Effector memory CD8-positive, alpha-beta T cell (primary cell): ENCODE results near the gene AFMID.
"Not testable (repeated sequence)": the region's sequence is repeated elsewhere in the genome, so short reads cannot be mapped to it uniquely, and the experiment has no call there.

Experiments
- ATAC-seq: fragments of 150-1000 bp; cut with Tn5 transposase; replicated peaks from 2 replicates; pipeline ENCODE4 v1.10.0; 2021; ENCODE audit warnings: mild to moderate bottlenecking, moderate library complexity
- DNase-seq, 3 experiments: peaks; one replicate each; pipeline ENCODE4 v3.0.0; 2021
- H3K27ac Mint-ChIP-seq, 2 donors: one replicate each; pipeline ENCODE4 v1.8.0; 2022; ENCODE audit warnings: mild to moderate bottlenecking in 2 of 2, mixed read lengths in 2 of 2, moderate library complexity in 2 of 2
- H3K27me3 Mint-ChIP-seq, 2 donors: one replicate each; pipeline ENCODE4 v1.8.0; 2022; ENCODE audit warnings: mixed read lengths in 2 of 2
- H3K36me3 Mint-ChIP-seq: one replicate; pipeline ENCODE4 v1.8.0; 2022; ENCODE audit warnings: mild to moderate bottlenecking, moderate library complexity, mixed read lengths; ENCODE audit not compliant: insufficient read depth
- H3K4me1 Mint-ChIP-seq, 2 donors: one replicate each; pipeline ENCODE4 v1.8.0; 2022; ENCODE audit warnings: low read depth in 2 of 2, mixed read lengths in 2 of 2
- H3K4me3 Mint-ChIP-seq, 2 donors: one replicate each; pipeline ENCODE4 v1.8.0; 2022; ENCODE audit warnings: mild to moderate bottlenecking in 2 of 2, mixed read lengths in 2 of 2, moderate library complexity in 2 of 2
- H3K9me3 Mint-ChIP-seq, 2 donors: one replicate each; pipeline ENCODE4 v1.8.0; 2022; ENCODE audit warnings: mixed read lengths in 2 of 2

AFMID gene

DNA sequence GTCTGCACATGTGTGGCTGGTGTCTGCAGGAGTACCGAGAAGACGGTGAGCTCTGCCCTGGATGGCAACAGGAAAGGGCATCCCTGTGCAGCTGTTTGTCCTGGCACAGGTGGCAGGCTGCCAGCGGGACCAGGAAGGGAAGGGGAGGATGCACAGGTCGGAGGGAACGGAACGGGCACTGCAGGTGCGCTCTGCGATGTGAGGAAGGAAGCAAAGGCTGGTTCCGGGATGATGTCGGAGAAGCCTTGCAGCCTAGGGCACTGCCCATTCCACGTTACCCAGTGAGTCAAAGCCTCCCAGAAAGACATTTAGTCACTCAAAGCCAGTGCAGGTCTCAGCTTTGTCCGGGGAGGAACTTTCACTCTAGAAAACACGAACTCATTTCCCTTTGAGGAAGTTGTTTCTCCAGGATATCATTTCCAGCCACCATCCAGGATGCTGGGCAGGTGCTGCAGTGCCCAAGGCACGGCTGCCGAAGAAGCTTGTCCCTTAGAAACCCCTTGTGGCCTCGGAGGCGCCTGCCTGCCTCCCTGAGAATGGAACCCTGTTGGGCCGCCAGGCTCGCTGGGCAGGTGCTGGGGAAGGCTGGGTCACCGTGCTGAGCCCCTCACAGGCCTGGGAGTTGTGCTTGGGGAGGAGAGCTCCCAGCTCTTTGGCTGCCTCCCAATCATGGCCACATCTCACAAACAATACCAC is 39.7 kb downstream of the AFMID start:
- H3K27me3 Mint-ChIP-seq, result peaks cover 12 to 35% of the 10 kb centered on the region in 2 donors
- no peak overlapping the region for H3K4me3 Mint-ChIP-seq
- no peak for ATAC-seq

GRCh38 chr17:78227455-78227916 is 40.3 kb downstream of the AFMID start:
- H3K36me3 Mint-ChIP-seq, result no peaks in the 10 kb centered on the region
- H3K27me3 Mint-ChIP-seq, result peaks cover 18 to 41% of the 10 kb centered on the region in 2 donors
- no peak overlapping the region for H3K27ac Mint-ChIP-seq
- peaks cover 0 to 5% of the 10 kb centered on the region in 2 donors for H3K4me1 Mint-ChIP-seq
- DNase-seq, result no peak
- H3K4me3 Mint-ChIP-seq, result no peak overlapping the region
- ATAC-seq, result no peak
- no peaks in the 10 kb centered on the region for H3K9me3 Mint-ChIP-seq

More for the DNA sequence above, 39.7 kb downstream of the AFMID start:
- H3K36me3 Mint-ChIP-seq, result no peaks in the 10 kb centered on the region
- no peak overlapping the region for H3K27ac Mint-ChIP-seq
- no peaks in the 10 kb centered on the region for H3K9me3 Mint-ChIP-seq
- DNase-seq, result no peak
- H3K4me1 Mint-ChIP-seq, result peaks cover 0 to 2% of the 10 kb centered on the region in 2 donors

DNA sequence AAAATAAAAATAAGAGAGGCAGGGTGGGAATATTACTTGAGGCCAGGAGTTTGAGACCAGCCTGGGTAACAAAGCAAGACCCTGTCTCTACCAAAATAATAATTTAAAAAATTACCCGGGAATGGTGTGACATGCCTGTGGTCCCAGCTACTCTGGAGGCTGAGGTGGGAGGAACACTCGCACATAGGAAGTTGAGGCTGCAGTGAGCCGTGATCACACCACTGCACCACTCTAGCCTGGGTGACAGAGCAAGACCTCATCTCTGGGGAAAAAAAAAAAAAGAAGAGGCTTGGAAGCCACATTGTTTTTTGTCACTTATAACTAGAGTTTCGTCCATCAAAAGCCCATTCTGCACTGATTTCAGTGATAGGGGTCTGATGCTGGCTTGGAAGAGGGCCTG is 41.0 kb downstream of the AFMID start:
- Mint-ChIP-seq H3K27ac (no peak overlapping the region), H3K4me1 (peaks cover 0 to 5% of the 10 kb centered on the region in 2 donors), H3K4me3 (no peak overlapping the region), H3K27me3 (peaks cover 25 to 48% of the 10 kb centered on the region in 2 donors), H3K36me3 (no peaks in the 10 kb centered on the region), H3K9me3 (no peaks in the 10 kb centered on the region)
- DNase-seq (no peak), ATAC-seq (no peak)

- Mint-ChIP-seq H3K27ac (no peak overlapping the region), H3K9me3 (no peaks in the 10 kb centered on the region), H3K4me1 (peaks cover 0 to 5% of the 10 kb centered on the region in 2 donors), H3K27me3 (peaks cover 31 to 69% of the 10 kb centered on the region in 2 donors), H3K4me3 (no peak overlapping the region), H3K36me3 (peaks cover 3% of the 10 kb centered on the region)
- peak; percentile 41 for ATAC-seq
- DNase-seq, result no peak
These were observed 43.2 kb downstream of the AFMID start for GRCh38 chr17:78230252-78230962.

DNA sequence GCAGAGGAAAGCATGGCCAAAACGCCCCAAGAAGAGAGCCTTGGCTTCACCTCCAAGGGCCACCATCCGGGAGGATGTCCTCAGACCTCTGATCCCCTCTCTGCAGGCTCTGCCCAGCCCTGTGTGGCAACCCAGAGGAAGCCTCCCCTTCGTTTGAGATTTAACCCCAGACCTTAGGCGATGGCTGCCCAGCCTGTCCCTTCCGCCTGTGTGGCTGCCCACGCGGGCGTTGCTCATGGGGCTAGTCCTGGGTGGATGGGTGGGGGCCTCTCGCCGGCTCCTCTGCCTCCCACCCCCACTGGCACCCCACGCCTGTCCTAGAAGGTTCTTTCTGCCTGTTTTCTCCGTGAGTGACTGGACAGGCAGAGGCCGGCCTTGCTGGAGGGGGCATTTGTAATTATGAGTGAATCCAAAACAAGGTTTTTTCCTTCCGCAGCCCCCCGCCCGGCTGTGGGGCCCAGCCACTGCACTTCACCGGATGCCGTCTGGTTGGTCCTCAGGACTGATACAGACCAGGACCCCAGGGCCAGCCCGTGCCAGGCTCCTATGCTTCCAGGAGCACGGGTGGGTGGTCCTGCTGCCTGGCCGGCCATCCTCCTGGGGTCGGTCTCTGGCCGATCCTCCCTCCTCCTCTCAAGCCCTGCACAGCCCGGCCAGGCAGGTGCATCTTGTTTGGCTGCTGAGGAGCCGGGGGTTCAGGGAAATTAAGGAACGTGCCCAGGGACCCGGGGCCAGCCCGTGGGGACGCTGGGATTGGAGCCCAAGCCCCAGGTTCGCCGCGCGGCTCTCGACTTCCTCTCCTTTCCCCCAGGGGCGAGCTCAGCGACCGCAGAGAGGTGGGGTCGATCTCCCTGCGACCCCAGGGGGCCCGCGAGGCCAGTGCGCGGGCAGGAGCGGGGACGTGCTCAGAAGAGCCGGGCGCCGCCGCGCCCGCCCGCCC is 44.1 kb downstream of the AFMID start, which contains the start of gene TMEM235:
Gene TMEM235, plus strand, starts transcription at position 636 of the 940 bp plus-strand sequence. CDS start 393 bp downstream, outside the sequence.
- ATAC-seq (no peak), DNase-seq (no peak)
- Mint-ChIP-seq H3K36me3 (peaks cover 3% of the 10 kb centered on the region), H3K9me3 (no peaks in the 10 kb centered on the region), H3K27ac (no peak within 1 kb of the TSS), H3K4me1 (peaks cover 0 to 5% of the 10 kb centered on the region in 2 donors), H3K4me3 (peak within 1 kb of the TSS; percentile 29 to 54), H3K27me3 (peaks cover 31 to 69% of the 10 kb centered on the region in 2 donors)

- ATAC-seq (peak; percentile 70), DNase-seq (no peak)
- Mint-ChIP-seq H3K4me1 (peaks cover 0 to 5% of the 10 kb centered on the region in 2 donors), H3K9me3 (no peaks in the 10 kb centered on the region), H3K27ac (no peak overlapping the region), H3K4me3 (peak overlapping the region; percentile 29 to 54), H3K36me3 (peaks cover 3% of the 10 kb centered on the region), H3K27me3 (peaks cover 31 to 69% of the 10 kb centered on the region in 2 donors)
These were observed 45.1 kb downstream of the AFMID start for GRCh38 chr17:78231991-78232858.

GRCh38 chr17:78232859-78233173 is 45.7 kb downstream of the AFMID start:
- Mint-ChIP-seq H3K9me3 (no peaks in the 10 kb centered on the region), H3K36me3 (peaks cover 3% of the 10 kb centered on the region), H3K27ac (no peak overlapping the region), H3K4me3 (no peak overlapping the region), H3K27me3 (peaks cover 31 to 64% of the 10 kb centered on the region in 2 donors), H3K4me1 (peaks cover 0 to 5% of the 10 kb centered on the region in 2 donors)
- DNase-seq (no peak), ATAC-seq (no peak)

GRCh38 chr17:78233678-78234077 is 46.5 kb downstream of the AFMID start:
- H3K4me3 Mint-ChIP-seq, result no peak overlapping the region
- no peak overlapping the region for H3K27ac Mint-ChIP-seq
- no peaks in the 10 kb centered on the region for H3K9me3 Mint-ChIP-seq
- peaks cover 3% of the 10 kb centered on the region for H3K36me3 Mint-ChIP-seq
- ATAC-seq, result no peak
- DNase-seq, result no peak
- peaks cover 31 to 59% of the 10 kb centered on the region in 2 donors for H3K27me3 Mint-ChIP-seq
- H3K4me1 Mint-ChIP-seq, result peaks cover 0 to 5% of the 10 kb centered on the region in 2 donors

GRCh38 chr17:78234261-78234865 is 47.2 kb downstream of the AFMID start:
- peaks cover 0 to 5% of the 10 kb centered on the region in 2 donors for H3K4me1 Mint-ChIP-seq
- no peaks in the 10 kb centered on the region for H3K9me3 Mint-ChIP-seq
- no peak for ATAC-seq
- H3K36me3 Mint-ChIP-seq, result peaks cover 3% of the 10 kb centered on the region
- DNase-seq, result no peak
- no peak overlapping the region for H3K4me3 Mint-ChIP-seq
- peaks cover 31 to 59% of the 10 kb centered on the region in 2 donors for H3K27me3 Mint-ChIP-seq
- no peak overlapping the region for H3K27ac Mint-ChIP-seq

DNA sequence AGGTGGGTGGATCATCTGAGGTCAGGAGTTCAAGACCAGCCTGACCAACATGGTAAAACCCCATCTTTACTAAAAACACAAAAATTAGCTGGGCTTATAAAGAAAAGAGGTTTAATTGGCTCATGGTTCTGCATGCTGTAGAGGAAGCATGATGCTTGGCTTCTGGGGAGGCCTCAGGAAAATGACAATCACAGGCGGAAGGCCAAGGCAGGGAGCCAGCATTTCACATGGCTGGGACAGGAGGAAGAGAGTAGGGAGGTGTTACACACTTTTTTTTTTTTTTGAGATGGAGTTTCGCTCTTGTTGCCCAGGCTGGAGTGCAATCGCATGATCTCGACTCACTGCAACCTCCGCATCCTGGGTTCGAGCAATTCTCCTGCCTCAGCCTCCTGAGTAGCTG is 47.9 kb downstream of the AFMID start:
- H3K27ac Mint-ChIP-seq, H3K36me3 Mint-ChIP-seq, H3K4me3 Mint-ChIP-seq, H3K9me3 Mint-ChIP-seq, ATAC-seq, DNase-seq, H3K4me1 Mint-ChIP-seq: not testable (repeated sequence)
- peaks cover 31 to 53% of the 10 kb centered on the region in 2 donors for H3K27me3 Mint-ChIP-seq

DNA sequence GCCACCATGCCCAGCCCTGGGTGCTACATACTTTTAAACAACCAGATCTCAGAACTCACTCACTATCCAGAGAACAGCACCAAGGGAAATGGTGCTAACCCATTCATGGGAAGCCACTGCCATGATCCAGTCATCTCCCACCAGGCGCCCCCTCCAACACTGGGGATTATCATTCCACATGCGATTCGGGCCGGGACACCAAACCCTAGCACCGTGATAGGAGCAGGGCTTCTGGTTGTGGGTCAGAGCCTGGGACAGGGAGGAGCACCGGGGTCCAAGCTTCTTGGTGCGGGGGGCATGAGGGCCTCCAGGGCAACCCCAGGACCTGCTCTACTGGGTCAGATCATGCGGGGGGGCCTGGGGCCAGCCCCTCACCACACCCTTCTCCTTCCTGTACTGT is 48.7 kb downstream of the AFMID start:
- DNase-seq, result no peak
- Mint-ChIP-seq H3K27ac (no peak overlapping the region), H3K4me3 (no peak overlapping the region), H3K9me3 (no peaks in the 10 kb centered on the region), H3K27me3 (peaks cover 25 to 44% of the 10 kb centered on the region in 2 donors), H3K4me1 (peaks cover 0 to 4% of the 10 kb centered on the region in 2 donors), H3K36me3 (peaks cover 3% of the 10 kb centered on the region)
- no peak for ATAC-seq
